ENCODE data around the gene TGM2.

DNA sequence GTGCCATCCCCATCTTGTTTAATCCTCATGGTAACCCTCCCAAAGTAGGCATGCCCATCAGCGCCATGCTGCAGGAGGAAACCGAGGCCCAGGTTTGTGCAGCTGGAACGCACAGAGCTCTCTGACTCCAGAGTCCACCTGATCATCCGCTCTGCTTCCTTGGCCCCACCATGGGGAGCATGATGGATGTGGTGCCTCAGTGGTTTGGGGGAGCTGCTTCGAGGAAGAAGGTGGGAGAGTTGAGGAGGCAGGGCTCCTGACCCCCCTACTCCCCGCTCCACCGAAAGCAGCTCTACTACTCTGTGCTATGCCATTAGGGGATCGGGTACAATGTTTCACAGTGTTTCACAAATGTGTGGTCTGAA lies 52.2 kb downstream of the TGM2 start:
- TF ChIP-seq, protein P1, sequence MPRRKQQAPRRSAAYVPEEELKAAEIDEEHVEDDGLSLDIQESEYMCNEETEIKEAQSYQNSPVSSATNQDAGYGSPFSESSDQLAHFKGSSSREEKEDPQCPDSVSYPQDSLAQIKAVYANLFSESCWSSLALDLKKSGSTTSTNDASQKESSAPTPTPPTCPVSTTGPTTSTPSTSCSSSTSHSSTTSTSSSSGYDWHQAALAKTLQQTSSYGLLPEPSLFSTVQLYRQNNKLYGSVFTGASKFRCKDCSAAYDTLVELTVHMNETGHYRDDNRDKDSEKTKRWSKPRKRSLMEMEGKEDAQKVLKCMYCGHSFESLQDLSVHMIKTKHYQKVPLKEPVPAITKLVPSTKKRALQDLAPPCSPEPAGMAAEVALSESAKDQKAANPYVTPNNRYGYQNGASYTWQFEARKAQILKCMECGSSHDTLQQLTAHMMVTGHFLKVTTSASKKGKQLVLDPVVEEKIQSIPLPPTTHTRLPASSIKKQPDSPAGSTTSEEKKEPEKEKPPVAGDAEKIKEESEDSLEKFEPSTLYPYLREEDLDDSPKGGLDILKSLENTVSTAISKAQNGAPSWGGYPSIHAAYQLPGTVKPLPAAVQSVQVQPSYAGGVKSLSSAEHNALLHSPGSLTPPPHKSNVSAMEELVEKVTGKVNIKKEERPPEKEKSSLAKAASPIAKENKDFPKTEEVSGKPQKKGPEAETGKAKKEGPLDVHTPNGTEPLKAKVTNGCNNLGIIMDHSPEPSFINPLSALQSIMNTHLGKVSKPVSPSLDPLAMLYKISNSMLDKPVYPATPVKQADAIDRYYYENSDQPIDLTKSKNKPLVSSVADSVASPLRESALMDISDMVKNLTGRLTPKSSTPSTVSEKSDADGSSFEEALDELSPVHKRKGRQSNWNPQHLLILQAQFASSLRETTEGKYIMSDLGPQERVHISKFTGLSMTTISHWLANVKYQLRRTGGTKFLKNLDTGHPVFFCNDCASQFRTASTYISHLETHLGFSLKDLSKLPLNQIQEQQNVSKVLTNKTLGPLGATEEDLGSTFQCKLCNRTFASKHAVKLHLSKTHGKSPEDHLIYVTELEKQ (tag by site-specific recombination; IDR thresholded peaks at IDR 0.05; ENCODE audit: borderline replicate concordance), result no peak
- TF ChIP-seq CTCF (tag by site-specific recombination; IDR thresholded peaks at IDR 0.05), result no peak
- TF ChIP-seq ZNF174 (tag by site-specific recombination; IDR thresholded peaks at IDR 0.05), result no peak
- TF ChIP-seq ZNF529 (tag by site-specific recombination; IDR thresholded peaks at IDR 0.05; ENCODE audit: insufficient replicate concordance), result no peak
- TF ChIP-seq ZBTB21 (tag by site-specific recombination; IDR thresholded peaks at IDR 0.05), result no peak
- no peak for TF ChIP-seq ZNF549 (tag by site-specific recombination; IDR thresholded peaks at IDR 0.05)
- no peak for TF ChIP-seq ZNF776 (tag by site-specific recombination; IDR thresholded peaks at IDR 0.05; ENCODE audit: borderline replicate concordance)
- TF ChIP-seq GLI4 (tag by site-specific recombination; IDR thresholded peaks at IDR 0.05), result no peak
